HepG2 (cell line): ENCODE results near the gene OFD1. TPM values are rescaled to one million over a fixed set of nuclear protein-coding genes. Genes with fewer than 3 reads are reported as not detected.

Experiments used
- ATAC-seq: fragments of 200-7000 bp; cut with Tn5 transposase; 3 replicates; pipeline ENCODE4 v1.9.1; 2020; ENCODE audit warnings: mild to moderate bottlenecking, moderate library complexity
- BruUV-seq: library from RNA; stranded (reverse); fragments of 400-500 nt; replicated peaks from 2 replicates; lab custom pipeline; 2021; lab: Mats Ljungman, UMichigan
- CTCF ChIA-PET: fragments of 300-600 bp; formaldehyde crosslinking; extraction: SDS; loops from one replicate; lab custom pipeline; 2021; ENCODE audit warnings: low total read pairs, inconsistent platforms, low intra/inter-chr PET ratio; lab: Yijun Ruan, JAX
- POLR2A ChIA-PET: fragments of 350-600 bp; sonication (Branson Sonifier 250); formaldehyde crosslinking; loops from one replicate; lab custom pipeline; 2020; ENCODE audit warnings: antibody characterized with exemption, inconsistent platforms; lab: Yijun Ruan, JAX
- DNase-seq: peaks from one replicate; pipeline ENCODE4 v3.0.0-alpha.2; 2015; ENCODE audit warnings: low spot score
- FAIRE-seq: peaks from 3 replicates; lab custom pipeline; 2011; peaks lifted over from hg19 to GRCh38; lab: Jason Lieb, UNC
- H2AFZ ChIP-seq: one replicate; pipeline ENCODE4 v1.6.1; 2011; ENCODE audit warnings: low read length, inconsistent platforms
- H3K27ac ChIP-seq: fragments of 300-600 bp; 3 replicates; pipeline ENCODE4 v1.8.0; 2011; ENCODE audit warnings: mixed run types, mild to moderate bottlenecking, mixed read lengths, low read length, inconsistent platforms; ENCODE audit not compliant: insufficient read depth; ENCODE audit errors: extremely low read length
- H3K27me3 ChIP-seq, 2 experiments: fragments of 200-600 bp in 1 of 2; 2 replicates in 1 of 2; 3 replicates in 1 of 2; pipeline versions ENCODE4 v1.6.0 to v1.8.0; 2011; ENCODE audit warnings: low read length in 2 of 2, mild to moderate bottlenecking in 2 of 2, moderate library complexity in 2 of 2, inconsistent platforms in 1 of 2; ENCODE audit not compliant: insufficient read depth in 2 of 2, control insufficient read depth in 1 of 2
- H3K36me3 ChIP-seq, 2 experiments: fragments of 200-600 bp in 1 of 2; replicated peaks in 1 of 2; 2 replicates in 1 of 2; 3 replicates in 1 of 2; pipeline versions ENCODE4 v1.5.1 to v1.8.0; 2011; ENCODE audit warnings: low read length in 2 of 2, inconsistent platforms in 1 of 2; ENCODE audit not compliant: insufficient read depth in 2 of 2, control insufficient read depth in 1 of 2
- H3K4me1 ChIP-seq: 2 replicates; pipeline ENCODE4 v1.5.1; 2012; ENCODE audit warnings: low read length, inconsistent platforms; ENCODE audit not compliant: insufficient read depth
- H3K4me2 ChIP-seq: 2 replicates; pipeline ENCODE4 v1.6.0; 2011; ENCODE audit warnings: low read depth, low read length, inconsistent platforms
- H3K4me3 ChIP-seq, 3 experiments: fragments of 200-600 bp in 1 of 3; sonication (generic), shearing (Covaris generic) in 1 of 3; replicated peaks in 1 of 3; 2 replicates each; pipeline ENCODE4 v1.5.1; 2011 to 2016; ENCODE audit warnings: low read length in 3 of 3, inconsistent platforms in 2 of 3, low read depth in 2 of 3, mild to moderate bottlenecking in 2 of 3, control low read depth in 1 of 3, mixed read lengths in 1 of 3; ENCODE audit not compliant: insufficient read depth in 1 of 3
- H3K79me2 ChIP-seq: one replicate; pipeline ENCODE4 v1.6.1; 2011; ENCODE audit warnings: low read length, inconsistent platforms; ENCODE audit not compliant: insufficient read depth
- H3K9ac ChIP-seq: 2 replicates; pipeline ENCODE4 v1.6.0; 2011; ENCODE audit warnings: mild to moderate bottlenecking, low read depth, low read length, inconsistent platforms; ENCODE audit not compliant: insufficient read depth
- H3K9me3 ChIP-seq: 2 replicates; pipeline ENCODE4 v1.5.1; 2012; ENCODE audit warnings: mild to moderate bottlenecking, low read length
- H4K20me1 ChIP-seq: 2 replicates; pipeline ENCODE4 v1.6.0; 2011; ENCODE audit warnings: inconsistent platforms, mild to moderate bottlenecking, low read length, moderate library complexity; ENCODE audit not compliant: insufficient read depth
- ARNT ChIP-seq: fragments of 450-650 bp; IDR thresholded peaks from 2 replicates; pipeline ENCODE4 v1.6.1; 2017
- GFI1 ChIP-seq: sonication (generic); formaldehyde crosslinking; IDR thresholded peaks from 2 replicates; pipeline ENCODE4 v1.5.0; 2020; ENCODE audit warnings: missing genetic modification reagents, mild to moderate bottlenecking, borderline replicate concordance
- HDAC2 ChIP-seq: sonication (generic); formaldehyde crosslinking; IDR thresholded peaks from 2 replicates; pipeline ENCODE4 v1.4.0; 2020; ENCODE audit warnings: missing genetic modification reagents
- KAT7 ChIP-seq: IDR thresholded peaks from 2 replicates; pipeline ENCODE4 v1.6.1; 2018; ENCODE audit warnings: borderline replicate concordance, missing compliant biosample characterization
- KDM1A ChIP-seq: IDR thresholded peaks from 2 replicates; pipeline ENCODE4 v1.6.1; 2016; ENCODE audit warnings: missing compliant biosample characterization
- NCOA5 ChIP-seq: sonication (generic); formaldehyde crosslinking; IDR thresholded peaks from 2 replicates; pipeline ENCODE4 v1.4.0; 2020; ENCODE audit warnings: missing genetic modification reagents
- RAD51 ChIP-seq: fragments of 450-650 bp; IDR thresholded peaks from 2 replicates; pipeline ENCODE4 v1.6.1; 2016; ENCODE audit warnings: borderline replicate concordance
- SALL1 ChIP-seq: sonication (generic); formaldehyde crosslinking; IDR thresholded peaks from 2 replicates; pipeline ENCODE4 v1.8.0; 2022; ENCODE audit warnings: mild to moderate bottlenecking, missing genetic modification reagents
- SRY ChIP-seq: sonication (generic); formaldehyde crosslinking; IDR thresholded peaks from 2 replicates; pipeline ENCODE4 v1.8.0; 2022; ENCODE audit warnings: mild to moderate bottlenecking, missing genetic modification reagents
- STAG1 ChIP-seq: sonication (generic); formaldehyde crosslinking; IDR thresholded peaks from 2 replicates; pipeline ENCODE4 v1.4.0; 2020; ENCODE audit warnings: missing genetic modification reagents
- ZBTB42 ChIP-seq: sonication (generic); formaldehyde crosslinking; IDR thresholded peaks from 2 replicates; pipeline ENCODE4 v1.5.0; 2020; ENCODE audit warnings: mild to moderate bottlenecking, missing genetic modification reagents
- ZNF207 ChIP-seq: fragments of 450-650 bp; IDR thresholded peaks from 2 replicates; pipeline ENCODE4 v1.6.1; 2016; ENCODE audit warnings: antibody characterized with exemption, borderline replicate concordance
- ZNF431 ChIP-seq: sonication (generic); formaldehyde crosslinking; IDR thresholded peaks from 2 replicates; pipeline ENCODE4 v1.9.0; 2022; ENCODE audit warnings: missing genetic modification reagents, low read depth, mild to moderate bottlenecking, borderline replicate concordance
- WGBS: methylation state at CpG from one replicate; pipeline ENCODE4 v1.1.6; 2017; ENCODE audit warnings: low lambda C conversion rate; 5-methylcytosine and 5-hydroxymethylcytosine counted together
- in situ Hi-C: cut with HindIII; loops from 2 replicates; pipeline ENCODE4 v1.10.0; 2017; ENCODE audit warnings: low pct_unique_long_range_greater_than_20kb; ENCODE audit not compliant: extremely low pct_ligation_motif_present
- intact Hi-C: fragments of 100-400 bp; cut with micrococcal nuclease; formaldehyde crosslinking; loops from one replicate; pipeline ENCODE4 v1.10.0; 2022; ENCODE audit not compliant: unreplicated experiment
- polyA plus RNA-seq, 8 experiments: library from polyadenylated mRNA; depleted of rRNA in 3 of 8; stranded (reverse) in 7 of 8; unstranded in 1 of 8; fragments of >200 nt; fragmentation: Illumina TruSeq in 4 of 8; extraction: Trizol in 4 of 8; gene quantifications; 2 replicates each; pipeline versions ENCODE4 v1.2.1 to v1.2.3, GENCODE V29; 2011 to 2016; ENCODE audit warnings: low read depth in 4 of 8, missing spikeins in 1 of 8, mixed read lengths in 1 of 8; ENCODE audit not compliant: insufficient read depth in 1 of 8
- total RNA-seq, 5 experiments: library from RNA; depleted of rRNA; stranded (reverse); fragments of >200 nt; fragmentation: Illumina TruSeq; extraction: Trizol; gene quantifications; 2 replicates each; pipeline ENCODE4 v1.2.3, GENCODE V29; 2016; ENCODE audit warnings: low read depth in 1 of 5
- TF ChIP-seq, protein P1 (sequence below): IDR thresholded peaks from 2 replicates; pipeline ENCODE4 v1.6.1; 2016; ENCODE audit warnings: mild to moderate bottlenecking, missing biosample characterization, missing genetic modification reagents
- TF ChIP-seq, protein P2 (sequence below): IDR thresholded peaks from 2 replicates; pipeline ENCODE4 v1.4.0; 2020; ENCODE audit warnings: mild to moderate bottlenecking, missing genetic modification reagents
- TF ChIP-seq, protein P3 (sequence below): IDR thresholded peaks from 2 replicates; pipeline ENCODE4 v1.6.1; 2016; ENCODE audit warnings: mild to moderate bottlenecking
- TF ChIP-seq, protein P4 (sequence below): sonication (generic); formaldehyde crosslinking; IDR thresholded peaks from 2 replicates; pipeline ENCODE4 v1.8.0; 2022; ENCODE audit warnings: missing genetic modification reagents, low read depth, mild to moderate bottlenecking, borderline replicate concordance
- TF ChIP-seq, protein P5 (sequence below): sonication (generic); formaldehyde crosslinking; IDR thresholded peaks from 2 replicates; pipeline ENCODE4 v1.4.0; 2020; ENCODE audit warnings: low read depth, mild to moderate bottlenecking, missing genetic modification reagents

The OFD1 gene
- total and polyA plus RNA-seq, 2 of the 13 experiments (the other 11 are each of a cell fraction or from before 2014, with no cell fraction given), result 14.9 to 16.4 TPM

DNA sequence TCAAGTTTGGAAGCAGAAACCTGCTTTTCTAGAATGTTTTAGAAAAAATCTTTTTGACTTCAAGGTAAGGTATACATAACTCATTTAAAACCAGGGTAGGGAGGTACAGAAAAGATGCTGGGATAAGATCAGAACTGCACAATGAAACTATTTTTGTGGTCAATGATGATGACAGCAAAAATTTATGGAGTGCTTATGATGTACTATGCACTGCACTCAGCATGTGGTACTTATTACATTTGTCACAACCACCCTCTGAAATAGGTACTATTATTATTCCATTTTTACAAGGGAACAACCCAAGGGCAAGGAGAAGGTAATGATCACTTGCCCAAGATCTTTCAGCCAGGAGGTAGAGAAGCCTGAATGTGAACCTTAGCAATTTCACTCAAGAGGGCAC lies 74.3 kb downstream of the OFD1 start (continued):
- TF ChIP-seq ARNT (no peak), ZBTB42 (CRISPR knock-in tag) (no peak)
- TF ChIP-seq, protein P1, sequence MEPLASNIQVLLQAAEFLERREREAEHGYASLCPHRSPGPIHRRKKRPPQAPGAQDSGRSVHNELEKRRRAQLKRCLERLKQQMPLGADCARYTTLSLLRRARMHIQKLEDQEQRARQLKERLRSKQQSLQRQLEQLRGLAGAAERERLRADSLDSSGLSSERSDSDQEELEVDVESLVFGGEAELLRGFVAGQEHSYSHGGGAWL (CRISPR knock-in tag), result no peak

DNA sequence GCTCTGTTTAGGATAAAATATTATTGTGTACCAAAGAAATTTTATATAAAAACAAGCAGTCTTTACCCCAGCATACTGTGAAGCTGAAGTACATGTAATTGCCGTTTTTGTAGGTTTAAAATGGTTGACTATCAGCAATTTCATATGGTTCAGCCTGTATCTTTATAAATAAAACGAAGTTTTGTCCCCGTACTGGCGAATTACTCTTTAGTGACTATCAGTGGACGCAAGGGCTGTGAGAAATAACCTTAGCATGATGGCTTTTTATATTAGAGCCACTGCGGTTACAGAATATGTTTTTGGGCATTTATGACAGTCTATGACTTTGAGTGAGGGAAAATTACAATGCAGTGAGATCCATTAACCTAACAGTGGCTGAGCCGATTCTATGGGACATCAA lies 81.1 kb downstream of the OFD1 start:
- TF ChIP-seq ZNF207, result no peak
- TF ChIP-seq, protein P2, sequence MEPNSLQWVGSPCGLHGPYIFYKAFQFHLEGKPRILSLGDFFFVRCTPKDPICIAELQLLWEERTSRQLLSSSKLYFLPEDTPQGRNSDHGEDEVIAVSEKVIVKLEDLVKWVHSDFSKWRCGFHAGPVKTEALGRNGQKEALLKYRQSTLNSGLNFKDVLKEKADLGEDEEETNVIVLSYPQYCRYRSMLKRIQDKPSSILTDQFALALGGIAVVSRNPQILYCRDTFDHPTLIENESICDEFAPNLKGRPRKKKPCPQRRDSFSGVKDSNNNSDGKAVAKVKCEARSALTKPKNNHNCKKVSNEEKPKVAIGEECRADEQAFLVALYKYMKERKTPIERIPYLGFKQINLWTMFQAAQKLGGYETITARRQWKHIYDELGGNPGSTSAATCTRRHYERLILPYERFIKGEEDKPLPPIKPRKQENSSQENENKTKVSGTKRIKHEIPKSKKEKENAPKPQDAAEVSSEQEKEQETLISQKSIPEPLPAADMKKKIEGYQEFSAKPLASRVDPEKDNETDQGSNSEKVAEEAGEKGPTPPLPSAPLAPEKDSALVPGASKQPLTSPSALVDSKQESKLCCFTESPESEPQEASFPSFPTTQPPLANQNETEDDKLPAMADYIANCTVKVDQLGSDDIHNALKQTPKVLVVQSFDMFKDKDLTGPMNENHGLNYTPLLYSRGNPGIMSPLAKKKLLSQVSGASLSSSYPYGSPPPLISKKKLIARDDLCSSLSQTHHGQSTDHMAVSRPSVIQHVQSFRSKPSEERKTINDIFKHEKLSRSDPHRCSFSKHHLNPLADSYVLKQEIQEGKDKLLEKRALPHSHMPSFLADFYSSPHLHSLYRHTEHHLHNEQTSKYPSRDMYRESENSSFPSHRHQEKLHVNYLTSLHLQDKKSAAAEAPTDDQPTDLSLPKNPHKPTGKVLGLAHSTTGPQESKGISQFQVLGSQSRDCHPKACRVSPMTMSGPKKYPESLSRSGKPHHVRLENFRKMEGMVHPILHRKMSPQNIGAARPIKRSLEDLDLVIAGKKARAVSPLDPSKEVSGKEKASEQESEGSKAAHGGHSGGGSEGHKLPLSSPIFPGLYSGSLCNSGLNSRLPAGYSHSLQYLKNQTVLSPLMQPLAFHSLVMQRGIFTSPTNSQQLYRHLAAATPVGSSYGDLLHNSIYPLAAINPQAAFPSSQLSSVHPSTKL (CRISPR knock-in tag), result no peak
- TF ChIP-seq RAD51, result no peak
- no peak for TF ChIP-seq SRY (CRISPR knock-in tag)
- TF ChIP-seq KAT7 (CRISPR knock-in tag), result no peak
- TF ChIP-seq SALL1 (CRISPR knock-in tag), result no peak
- no peak for TF ChIP-seq STAG1
- no peak for TF ChIP-seq ZNF431 (CRISPR knock-in tag)
- no peak for TF ChIP-seq NCOA5
- TF ChIP-seq, protein P3, sequence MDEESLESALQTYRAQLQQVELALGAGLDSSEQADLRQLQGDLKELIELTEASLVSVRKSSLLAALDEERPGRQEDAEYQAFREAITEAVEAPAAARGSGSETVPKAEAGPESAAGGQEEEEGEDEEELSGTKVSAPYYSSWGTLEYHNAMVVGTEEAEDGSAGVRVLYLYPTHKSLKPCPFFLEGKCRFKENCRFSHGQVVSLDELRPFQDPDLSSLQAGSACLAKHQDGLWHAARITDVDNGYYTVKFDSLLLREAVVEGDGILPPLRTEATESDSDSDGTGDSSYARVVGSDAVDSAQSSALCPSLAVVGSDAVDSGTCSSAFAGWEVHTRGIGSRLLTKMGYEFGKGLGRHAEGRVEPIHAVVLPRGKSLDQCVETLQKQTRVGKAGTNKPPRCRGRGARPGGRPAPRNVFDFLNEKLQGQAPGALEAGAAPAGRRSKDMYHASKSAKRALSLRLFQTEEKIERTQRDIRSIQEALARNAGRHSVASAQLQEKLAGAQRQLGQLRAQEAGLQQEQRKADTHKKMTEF (CRISPR knock-in tag), result no peak
- TF ChIP-seq KDM1A (CRISPR knock-in tag), result no peak
- TF ChIP-seq, protein P4, sequence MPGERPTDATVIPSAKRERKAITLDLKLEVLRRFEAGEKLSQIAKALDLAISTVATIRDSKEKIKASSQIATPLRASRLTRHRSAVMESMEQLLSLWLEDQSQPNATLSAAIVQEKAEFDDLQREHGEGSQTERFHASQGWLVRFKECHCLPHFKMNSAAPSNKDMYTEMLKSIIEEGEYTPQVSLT (CRISPR knock-in tag), result no peak
- no peak for TF ChIP-seq HDAC2 (CRISPR knock-in tag)
- TF ChIP-seq GFI1, result no peak
- TF ChIP-seq, protein P5, sequence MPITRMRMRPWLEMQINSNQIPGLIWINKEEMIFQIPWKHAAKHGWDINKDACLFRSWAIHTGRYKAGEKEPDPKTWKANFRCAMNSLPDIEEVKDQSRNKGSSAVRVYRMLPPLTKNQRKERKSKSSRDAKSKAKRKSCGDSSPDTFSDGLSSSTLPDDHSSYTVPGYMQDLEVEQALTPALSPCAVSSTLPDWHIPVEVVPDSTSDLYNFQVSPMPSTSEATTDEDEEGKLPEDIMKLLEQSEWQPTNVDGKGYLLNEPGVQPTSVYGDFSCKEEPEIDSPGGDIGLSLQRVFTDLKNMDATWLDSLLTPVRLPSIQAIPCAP, result no peak
- H3K79me2 ChIP-seq, result no peaks in the 10 kb centered on the region
- WGBS, result 13% methylated on average over 4 of the region's 7 CpGs
- intact Hi-C loops, result no loop called here
- H3K4me2 ChIP-seq, result no peak overlapping the region
- no peak for FAIRE-seq
- ChIA-PET CTCF (no interaction called here), POLR2A (no interaction called here)
- H3K9ac ChIP-seq, result no peak overlapping the region
- H3K27me3 ChIP-seq, result peaks cover 0 to 2% of the 10 kb centered on the region in 2 experiments; a peak in 1 of 5 replicates
- no peak for ATAC-seq
- no peak for DNase-seq
- no peaks in the 10 kb centered on the region for H3K9me3 ChIP-seq
- H4K20me1 ChIP-seq, result no peaks in the 10 kb centered on the region
- no peaks in the 10 kb centered on the region for H3K4me1 ChIP-seq
- H2AFZ ChIP-seq, result no peak overlapping the region
- BruUV-seq, result no TSS peak
- H3K4me3 ChIP-seq, result no peak overlapping the region
- in situ Hi-C loops, result no loop called here
- H3K36me3 ChIP-seq, result no peaks in the 10 kb centered on the region
- H3K27ac ChIP-seq, result no peak overlapping the region
